ENCODE data around the gene DLG2.

DNA sequence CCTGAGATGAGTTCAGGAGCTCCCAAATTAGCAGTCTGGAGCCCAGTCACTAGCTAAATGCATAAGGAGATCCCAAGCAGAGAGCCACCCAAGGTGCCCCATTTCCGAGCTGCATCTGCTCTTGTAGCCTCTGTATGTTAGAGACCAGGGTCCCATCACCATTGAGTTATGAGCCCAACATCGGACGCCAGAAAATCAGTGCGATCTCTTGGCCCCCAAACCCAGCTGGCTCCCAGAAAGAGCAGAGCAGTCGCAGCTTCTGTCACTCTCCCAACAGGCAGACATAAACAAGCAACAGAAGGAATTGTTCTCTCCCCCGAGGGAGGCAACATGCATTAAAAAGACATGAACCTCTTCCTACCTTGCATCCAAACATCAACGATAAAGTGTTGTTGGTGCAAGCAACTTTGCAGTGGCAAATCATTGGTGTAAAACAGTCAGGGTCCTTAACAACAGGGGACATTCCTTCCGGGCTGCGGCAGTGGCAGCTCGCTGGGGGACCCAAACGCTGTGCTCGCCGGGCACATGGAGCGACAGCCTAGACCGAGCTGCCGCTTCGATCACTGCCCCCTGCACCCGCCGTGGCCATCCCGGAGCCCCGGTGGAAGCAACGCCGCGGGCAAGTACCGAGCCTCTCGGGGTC lies 907.1 kb downstream of the DLG2 start:
- TF ChIP-seq CTCF (IDR thresholded peaks at IDR 0.05; ENCODE audit: low read length), result no peak
- TF ChIP-seq EZH2 (IDR thresholded peaks at IDR 0.05; ENCODE audit: borderline replicate concordance, low read length), result no peak

Data from OCI-LY1 (cell line).